Measurements from ENCODE around the gene SKOR1.

Gene SKOR1

GRCh38 chr15:67832897-67833709 lies 7.8 kb downstream of the SKOR1 start:
- DNase-seq (ENCODE audit: low read depth), result no peak

GRCh38 chr15:67833710-67834511 lies 8.6 kb downstream of the SKOR1 start:
- no peak for DNase-seq (ENCODE audit: low read depth)

- DNase-seq (ENCODE audit: low read depth), result no peak
Observed at GRCh38 chr15:67834581-67835296, 9.4 kb downstream of the SKOR1 start.

DNA sequence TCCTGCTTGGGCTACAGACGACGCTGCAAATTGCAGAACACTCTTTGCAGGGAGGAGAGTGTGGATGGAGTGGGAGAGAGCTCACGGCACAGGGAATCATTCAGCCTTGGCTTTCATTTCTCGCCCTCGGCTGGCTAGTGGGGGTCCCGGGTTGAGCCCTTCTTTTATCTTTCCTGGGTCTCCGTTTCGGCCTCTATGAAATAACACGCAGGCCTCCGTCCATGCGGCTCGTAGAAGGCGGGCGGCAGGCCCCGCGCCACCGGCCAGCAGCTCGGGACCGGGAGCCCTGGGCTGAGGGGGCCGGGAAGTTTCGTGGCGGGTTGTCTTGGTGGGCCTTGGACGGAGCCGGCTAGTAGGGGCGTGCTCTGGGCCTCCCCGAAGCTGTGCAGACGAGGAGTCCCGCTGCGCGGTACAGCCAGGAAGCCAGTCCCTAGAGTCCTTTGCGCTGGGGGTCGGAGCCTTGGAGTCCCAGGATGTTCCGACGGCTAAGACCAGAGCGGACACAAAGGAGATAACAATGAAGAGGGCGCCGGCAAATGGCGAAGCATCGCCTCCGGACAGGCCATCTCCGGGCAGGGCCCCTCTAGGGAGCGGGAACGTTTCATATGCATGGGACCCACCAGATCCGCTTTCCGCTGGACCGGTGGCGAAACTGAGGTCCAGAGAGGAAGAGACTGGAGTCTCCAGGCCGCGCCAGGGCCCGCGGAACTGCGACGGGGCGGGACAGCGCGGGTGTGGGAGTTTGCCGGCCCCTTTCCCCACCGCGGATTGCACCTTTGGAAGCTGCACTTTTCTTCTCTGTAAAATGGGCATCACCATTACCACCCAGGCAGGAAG lies 10.2 kb downstream of the SKOR1 start:
- DNase-seq (ENCODE audit: low read depth), result no peak

- DNase-seq (ENCODE audit: low read depth), result no peak
Observed at GRCh38 chr15:67836134-67836455, 10.8 kb downstream of the SKOR1 start.

DNA sequence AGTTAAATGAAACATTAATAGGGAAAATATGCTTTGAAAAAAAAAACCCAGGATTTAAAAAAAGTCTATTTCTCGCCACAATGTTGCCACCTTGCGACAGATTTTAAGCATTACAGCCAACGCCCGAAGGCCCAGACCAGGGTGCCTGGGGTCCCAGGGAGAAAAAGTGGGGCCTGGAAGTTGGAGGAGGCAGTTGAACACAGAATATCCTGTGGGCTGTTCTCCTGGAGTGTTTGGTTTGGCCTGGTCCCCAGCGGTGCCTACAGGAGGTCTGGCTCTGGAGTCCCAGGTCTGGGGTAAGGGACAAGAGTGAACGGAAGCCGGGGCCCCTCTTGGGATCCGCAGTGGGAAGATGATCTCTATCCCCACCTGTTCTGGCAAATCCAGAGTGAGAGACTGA lies 11.2 kb downstream of the SKOR1 start:
- DNase-seq (ENCODE audit: low read depth), result peak; percentile 20

DNA sequence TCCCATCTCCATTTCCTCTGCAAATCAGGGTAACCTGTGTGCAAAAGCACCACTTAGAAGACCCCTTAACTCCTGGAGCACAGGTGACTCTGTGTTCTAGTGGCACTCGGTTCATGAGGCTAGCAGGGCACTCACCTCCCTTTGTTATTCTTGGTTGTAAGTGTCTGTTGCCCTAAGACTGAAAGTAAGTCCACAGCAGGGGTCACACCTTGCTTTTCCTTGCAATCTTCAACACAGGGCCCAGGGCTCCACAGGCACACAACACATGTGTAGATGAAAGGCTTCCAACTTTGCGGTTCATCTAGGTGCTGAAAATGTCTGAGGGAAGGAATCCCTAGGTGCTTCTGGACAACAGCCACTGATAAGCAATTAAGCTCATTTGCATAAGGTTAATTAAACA lies 11.6 kb downstream of the SKOR1 start:
- no peak for DNase-seq (ENCODE audit: low read depth)

- DNase-seq (ENCODE audit: low read depth), result no peak
Observed at GRCh38 chr15:67838789-67839332, 13.6 kb downstream of the SKOR1 start.

- peak; percentile 35 for DNase-seq (ENCODE audit: low read depth)
Observed at GRCh38 chr15:67839499-67839928, 14.2 kb downstream of the SKOR1 start.

GRCh38 chr15:67839929-67840748 lies 14.8 kb downstream of the SKOR1 start, which contains the start of gene RNU6-1:
RNU6-1 (minus strand) TSS chr15:67840045.
- peak; percentile 89 for DNase-seq (ENCODE audit: low read depth)

- no peak for DNase-seq (ENCODE audit: low read depth)
Observed at GRCh38 chr15:67840749-67841512, 15.6 kb downstream of the SKOR1 start.

- DNase-seq (ENCODE audit: low read depth), result no peak
Observed at GRCh38 chr15:67841513-67841762, 16.1 kb downstream of the SKOR1 start.

- no peak for DNase-seq (ENCODE audit: low read depth)
Observed at GRCh38 chr15:67843092-67843501, 17.8 kb downstream of the SKOR1 start.

DNA sequence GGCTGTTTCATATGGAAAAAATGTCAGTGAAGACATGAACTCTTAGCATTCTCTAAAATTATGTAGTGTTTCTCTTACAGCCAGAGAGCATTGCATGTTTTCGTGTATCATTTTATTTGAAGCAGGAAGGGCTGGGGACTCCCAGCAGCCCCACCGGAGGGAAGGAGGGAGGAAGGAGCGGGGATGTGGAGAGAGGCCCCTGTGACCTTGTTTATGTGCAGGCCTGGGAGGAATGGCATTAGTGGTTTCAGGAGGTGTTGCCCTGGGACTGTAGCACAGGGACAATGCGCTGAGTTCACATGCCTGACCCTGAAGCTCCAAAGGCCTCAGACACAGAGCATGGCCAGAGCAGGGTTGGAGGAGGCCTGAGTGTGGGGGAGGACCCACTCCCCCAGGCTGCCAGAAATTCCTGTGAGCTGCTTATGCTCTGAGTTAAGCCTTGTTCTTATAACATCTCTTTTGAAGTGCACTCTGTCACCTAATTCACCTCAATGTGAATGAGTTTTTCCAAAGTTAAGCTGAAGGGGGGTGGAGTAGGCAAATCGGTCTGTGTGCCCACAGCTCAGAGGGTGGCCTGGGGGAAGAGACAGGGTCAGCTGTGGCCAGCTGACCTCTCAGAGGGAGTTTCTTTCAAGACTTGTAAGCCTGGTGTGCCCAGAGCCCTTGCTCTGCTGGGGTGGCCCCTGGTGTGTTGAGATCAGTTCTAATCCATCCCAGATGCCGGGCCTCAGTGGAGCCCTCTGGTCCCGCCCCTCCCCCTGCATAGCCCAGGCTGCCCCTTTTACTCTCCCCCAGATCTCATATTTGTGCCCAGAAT lies 18.5 kb downstream of the SKOR1 start:
- DNase-seq (ENCODE audit: low read depth), result no peak

DNA sequence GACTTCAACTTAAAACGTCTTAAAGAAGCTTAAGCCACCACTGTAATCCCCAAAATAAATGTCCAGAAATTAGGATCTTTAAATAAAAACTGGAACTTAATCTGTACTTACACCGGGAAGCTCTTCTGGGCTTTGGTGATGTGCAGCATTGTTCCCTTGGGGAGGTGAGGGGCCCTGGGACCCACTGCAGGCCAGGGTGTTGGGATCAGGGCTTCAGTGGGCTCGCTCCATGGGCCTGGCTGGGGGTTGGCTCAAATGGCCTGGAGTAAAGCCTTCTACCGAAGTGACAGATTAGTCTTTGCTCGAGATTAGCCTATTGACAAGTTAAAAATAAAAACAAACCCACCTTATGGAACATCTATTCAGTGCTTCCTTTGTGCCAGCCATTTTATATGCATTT lies 20.7 kb downstream of the SKOR1 start:
- DNase-seq (ENCODE audit: low read depth), result no peak

- no peak for DNase-seq (ENCODE audit: low read depth)
Observed at GRCh38 chr15:67849538-67849937, 24.2 kb downstream of the SKOR1 start.

- no peak for DNase-seq (ENCODE audit: low read depth)
Observed at GRCh38 chr15:67850336-67850735, 25.0 kb downstream of the SKOR1 start.

DNA sequence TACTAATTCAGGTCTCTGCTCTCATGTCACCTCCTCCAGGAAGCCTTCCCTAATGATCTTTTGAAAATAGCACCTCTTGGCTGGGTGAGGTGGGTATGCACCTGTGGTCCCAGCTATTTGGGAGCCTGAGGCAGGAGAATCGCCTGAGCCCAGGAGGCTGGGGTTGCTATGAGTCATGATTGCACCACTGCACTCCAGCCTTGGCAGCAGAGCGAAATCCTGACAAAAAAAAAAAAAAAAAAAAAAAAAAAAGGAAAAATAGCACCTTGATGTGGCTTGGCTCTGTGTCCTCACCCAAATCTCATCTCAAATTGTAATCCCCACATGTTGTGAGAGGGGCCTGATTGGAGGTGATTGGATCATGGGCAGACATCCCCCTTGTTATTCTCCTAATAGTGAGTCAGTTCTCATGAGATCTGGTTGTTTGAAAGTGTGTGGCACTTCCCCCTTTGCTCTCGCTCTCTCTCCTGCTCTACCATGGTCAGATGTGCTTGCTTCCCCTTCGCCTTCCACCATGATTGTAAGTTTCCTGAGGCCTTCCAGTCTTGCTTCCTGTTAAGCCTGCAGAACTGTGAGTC lies 25.8 kb downstream of the SKOR1 start:
- DNase-seq (ENCODE audit: low read depth), result no peak

GRCh38 chr15:67852418-67852817 lies 27.1 kb downstream of the SKOR1 start:
- DNase-seq (ENCODE audit: low read depth), result no peak
